Thymus (tissue), 11 donors: ENCODE measurements around the gene TIMM22. TPM values are rescaled to one million over a fixed set of nuclear protein-coding genes. Genes with fewer than 3 reads are reported as not detected.

ENCODE experiments used
- DNase-seq, 9 donors: peaks; one replicate each; pipeline ENCODE4 v3.0.0-alpha.2; 2013; ENCODE audit warnings: low spot score in 9 of 9, low read depth in 6 of 9, missing footprints in 1 of 9
- H3K27ac ChIP-seq, 2 donors: one replicate each; pipeline ENCODE4 v1.5.1; 2013; ENCODE audit warnings: control low read depth in 1 of 2, low read depth in 1 of 2, low read length in 1 of 2, mild to moderate bottlenecking in 1 of 2, moderate library complexity in 1 of 2
- H3K27me3 ChIP-seq, 2 donors: one replicate each; pipeline ENCODE4 v1.5.1; 2013; ENCODE audit warnings: low read length in 1 of 2; ENCODE audit not compliant: control insufficient read depth in 2 of 2, insufficient read depth in 1 of 2
- H3K36me3 ChIP-seq, 2 donors: one replicate each; pipeline ENCODE4 v1.5.1; 2013; ENCODE audit warnings: low read length in 1 of 2, mild to moderate bottlenecking in 1 of 2, moderate library complexity in 1 of 2; ENCODE audit not compliant: control insufficient read depth in 2 of 2, insufficient read depth in 2 of 2
- H3K4me1 ChIP-seq, 2 donors: one replicate each; pipeline ENCODE4 v1.5.1; 2013; ENCODE audit warnings: low read length in 2 of 2; ENCODE audit not compliant: control insufficient read depth in 2 of 2, insufficient read depth in 2 of 2
- H3K4me3 ChIP-seq, 2 donors: one replicate each; pipeline ENCODE4 v1.5.1; 2013; ENCODE audit warnings: low read length in 2 of 2, control low read depth in 1 of 2, mild to moderate bottlenecking in 1 of 2
- H3K9me3 ChIP-seq, 2 donors: one replicate each; pipeline ENCODE4 v1.5.1; 2013; ENCODE audit warnings: low read length in 1 of 2, mild to moderate bottlenecking in 1 of 2; ENCODE audit not compliant: control insufficient read depth in 2 of 2, insufficient read depth in 1 of 2
- WGBS: extraction: QIAGEN DNeasy Blood & Tissue Kit; methylation state at CpG from one replicate; pipeline ENCODE4 v1.1.7; 2013; 5-methylcytosine and 5-hydroxymethylcytosine counted together
- polyA plus RNA-seq: library from polyadenylated mRNA; stranded (reverse); fragments of 200-250 nt; gene quantifications from one replicate; pipeline ENCODE4 v1.2.3, GENCODE V29; 2013
- total RNA-seq: library from RNA; stranded (reverse); fragments of 120-200 nt; gene quantifications from one replicate; pipeline ENCODE4 v1.2.4, GENCODE V29; 2013
- donor health status: healthy.

The TIMM22 gene
- total and polyA plus RNA-seq, 2 donors = 7.1 to 9.0 TPM

DNA sequence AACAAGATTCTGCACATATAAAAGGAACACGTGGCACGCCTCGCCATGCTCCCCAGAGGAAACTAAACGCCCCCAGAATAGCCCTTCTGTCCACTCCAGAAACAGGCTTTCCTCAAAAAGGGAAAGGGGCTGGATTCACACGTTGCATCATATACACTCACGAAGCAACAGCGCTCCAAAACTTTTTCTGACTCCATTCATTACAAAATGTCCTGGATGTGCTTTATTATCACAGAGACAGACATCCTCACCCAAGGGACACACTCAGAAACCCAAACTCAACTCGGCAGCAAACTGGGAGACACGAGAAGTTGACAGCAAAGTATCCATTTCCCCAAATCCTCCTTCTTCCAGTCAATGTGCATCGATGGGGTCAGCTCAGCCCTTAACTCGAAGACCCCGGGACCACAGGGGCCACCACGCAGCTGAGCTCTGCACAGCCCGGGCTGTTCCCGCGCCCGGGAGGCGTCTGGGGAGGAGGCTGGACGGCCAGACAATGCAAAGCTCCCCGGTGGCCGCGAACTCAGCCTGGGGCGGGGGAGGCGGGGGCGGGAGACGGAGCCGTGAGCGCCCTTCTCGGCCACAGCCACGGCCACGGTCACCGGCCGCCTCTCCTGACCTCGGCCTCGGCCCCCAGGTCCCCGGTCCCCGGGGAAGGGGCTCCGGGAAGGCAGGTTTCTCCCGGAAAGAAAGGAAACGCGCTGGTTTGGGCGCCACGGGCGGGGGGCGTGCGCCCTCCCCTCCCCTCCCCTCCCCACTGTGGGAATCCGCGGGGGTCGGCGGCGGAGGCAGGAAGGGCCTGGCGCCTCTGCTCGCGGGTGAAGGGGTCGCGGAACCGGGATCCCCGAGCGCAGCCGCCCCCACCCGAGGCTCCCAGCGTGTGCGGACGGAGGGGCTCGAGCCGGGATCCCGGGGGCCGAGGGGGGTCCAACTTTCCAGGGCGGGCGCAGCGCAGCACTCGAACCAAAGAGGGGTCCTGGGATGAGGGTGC is 18.5 kb upstream of the TIMM22 start:
- H3K36me3 ChIP-seq = no peaks in the 10 kb centered on the region
- peaks cover 26 to 46% of the 10 kb centered on the region in 2 donors for H3K27me3 ChIP-seq
- peaks cover 0 to 4% of the 10 kb centered on the region in 2 donors for H3K9me3 ChIP-seq
- H3K27ac ChIP-seq = no peak overlapping the region
- DNase-seq = no peak
- peak overlapping the region; percentile 24 to 73 for H3K4me3 ChIP-seq
- H3K4me1 ChIP-seq = peaks cover 10 to 13% of the 10 kb centered on the region in 2 donors
- 4% methylated on average over 72 of the region's 72 CpGs for WGBS

DNA sequence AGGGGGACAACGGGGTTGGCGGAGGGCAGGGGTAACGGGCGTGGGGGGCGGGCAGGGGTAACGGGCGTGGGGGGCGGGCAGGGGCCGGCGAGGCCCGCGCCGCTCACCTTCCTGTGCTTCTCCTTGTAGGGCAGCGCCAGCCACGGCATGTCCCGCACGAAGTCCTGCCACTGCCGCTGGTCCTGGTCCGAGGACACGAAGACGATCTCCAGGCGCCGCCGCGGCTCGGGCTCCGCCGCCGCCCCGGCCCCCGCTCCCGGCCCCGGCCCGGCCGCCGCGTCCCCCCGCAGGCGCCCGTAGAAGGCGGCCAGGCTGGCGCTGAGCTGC is 17.8 kb upstream of the TIMM22 start:
- Histone ChIP-seq H3K27ac (peak overlapping the region in 1 of 2 donors; percentile 31), H3K4me1 (peaks cover 10 to 13% of the 10 kb centered on the region in 2 donors)

DNA sequence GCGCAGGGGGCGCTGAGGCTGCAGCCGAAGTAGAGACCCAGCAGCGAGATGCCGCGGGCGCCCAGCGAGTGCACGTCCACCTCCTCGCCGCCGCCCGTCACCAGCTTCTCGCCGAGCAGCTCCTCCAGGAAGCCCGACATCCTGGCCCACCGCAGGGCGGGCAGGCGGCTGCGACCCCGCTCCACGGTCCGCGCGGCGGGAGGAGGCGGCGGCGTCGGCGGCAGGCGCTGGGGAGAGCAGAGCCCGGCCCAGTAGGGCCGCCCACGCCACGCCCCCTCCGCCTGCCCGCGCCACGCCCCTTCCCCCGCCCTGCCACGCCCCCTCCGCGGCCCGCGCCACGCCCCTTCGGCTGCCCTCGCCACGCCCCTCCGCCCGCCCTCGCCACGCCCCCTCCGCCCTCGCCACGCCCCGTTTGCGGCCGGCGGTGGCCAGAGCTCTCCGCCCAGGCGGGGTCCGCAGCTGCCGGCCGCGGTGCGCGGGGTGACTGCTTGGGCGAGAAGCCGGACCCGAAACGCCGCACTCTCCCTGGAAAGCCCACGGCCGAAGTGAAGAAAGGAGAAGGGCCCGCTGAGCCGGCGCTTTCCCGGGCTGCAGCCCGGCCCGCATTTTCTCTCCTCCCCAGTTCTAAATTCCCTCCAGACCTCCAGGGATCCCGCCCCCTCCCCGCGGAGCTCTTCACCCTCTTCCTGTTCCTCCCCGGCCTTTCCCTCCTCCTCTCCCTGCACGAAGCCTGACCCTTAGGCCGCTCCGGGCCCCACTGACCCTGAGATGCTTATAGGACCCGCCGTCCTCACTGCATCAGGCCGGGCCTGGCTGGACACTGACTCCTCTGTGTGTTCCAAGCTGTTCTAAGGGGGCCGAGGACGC is 17.2 kb upstream of the TIMM22 start, which contains the start of gene NXN:
NXN (minus strand) TSS at position 238 of the 867 bp plus-strand sequence.
- Histone ChIP-seq H3K36me3 (no peaks in the 10 kb centered on the region), H3K4me1 (peaks cover 10 to 13% of the 10 kb centered on the region in 2 donors), H3K27ac (peak within 1 kb of the TSS; percentile 7 to 36), H3K27me3 (peaks cover 26 to 44% of the 10 kb centered on the region in 2 donors), H3K9me3 (peaks cover 0 to 4% of the 10 kb centered on the region in 2 donors), H3K4me3 (peak within 1 kb of the TSS; percentile 41 to 73)
- WGBS = 2% methylated on average over 94 of the region's 94 CpGs
- DNase-seq = peak in 7 of 9 donors; percentile 42 to 79 (median 66)

More for the DNA sequence above, 17.8 kb upstream of the TIMM22 start:
- peaks cover 26 to 46% of the 10 kb centered on the region in 2 donors for H3K27me3 ChIP-seq
- H3K9me3 ChIP-seq = peaks cover 0 to 4% of the 10 kb centered on the region in 2 donors
- WGBS = 2% methylated on average over 42 of the region's 42 CpGs
- DNase-seq = no peak
- H3K36me3 ChIP-seq = no peaks in the 10 kb centered on the region
- peak overlapping the region; percentile 26 to 73 for H3K4me3 ChIP-seq

DNA sequence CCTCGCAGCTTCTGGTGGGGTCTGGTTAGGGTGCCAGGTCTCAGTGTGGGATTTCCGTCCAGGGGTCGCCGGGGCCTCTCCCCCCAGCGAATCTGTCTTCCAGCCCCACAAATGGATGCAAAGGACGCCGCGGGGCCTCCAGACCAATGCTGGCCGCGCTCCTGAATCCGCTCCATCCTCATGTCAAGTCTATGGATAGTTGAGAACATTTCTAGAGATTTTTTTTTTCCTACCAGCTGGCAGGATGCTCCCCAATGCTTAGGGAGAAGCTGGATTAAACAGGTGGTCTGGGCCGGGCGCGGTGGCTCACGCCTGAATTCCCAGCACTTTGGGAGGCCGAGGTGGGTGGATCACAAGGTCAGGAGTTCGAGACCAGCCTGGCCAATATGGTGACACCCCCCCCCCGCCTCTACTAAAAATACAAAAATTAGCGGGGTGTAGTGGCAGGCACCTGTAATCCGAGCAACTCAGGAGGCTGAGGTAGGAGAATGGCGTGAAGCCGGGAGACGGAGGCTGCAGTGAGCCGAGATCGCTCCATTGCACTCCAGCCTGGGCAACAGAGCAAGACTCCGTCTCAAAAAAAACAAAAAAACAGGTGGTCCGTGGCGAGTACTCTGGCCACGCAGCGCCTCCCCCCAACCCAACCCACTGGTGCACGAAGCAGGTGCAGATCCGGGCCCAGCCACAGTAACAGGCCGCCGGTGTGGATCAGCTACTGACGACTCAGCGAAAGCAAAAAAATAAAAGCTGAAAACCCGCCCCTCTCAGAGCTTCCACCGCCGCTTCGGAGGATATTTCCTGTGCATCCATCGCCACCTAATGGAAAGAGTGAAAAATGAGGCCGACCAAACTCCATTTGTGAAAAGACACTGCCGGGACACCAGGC is 16.3 kb upstream of the TIMM22 start:
- WGBS = 31% methylated on average over 43 of the region's 43 CpGs
- Histone ChIP-seq H3K27ac (peak overlapping the region; percentile 5 to 7), H3K9me3 (peaks cover 0 to 4% of the 10 kb centered on the region in 2 donors), H3K36me3 (no peaks in the 10 kb centered on the region), H3K27me3 (peaks cover 25 to 36% of the 10 kb centered on the region in 2 donors), H3K4me1 (peaks cover 10 to 13% of the 10 kb centered on the region in 2 donors), H3K4me3 (peak overlapping the region; percentile 41 to 73)
- DNase-seq = peak; percentile 56 to 93 (median 75)

DNA sequence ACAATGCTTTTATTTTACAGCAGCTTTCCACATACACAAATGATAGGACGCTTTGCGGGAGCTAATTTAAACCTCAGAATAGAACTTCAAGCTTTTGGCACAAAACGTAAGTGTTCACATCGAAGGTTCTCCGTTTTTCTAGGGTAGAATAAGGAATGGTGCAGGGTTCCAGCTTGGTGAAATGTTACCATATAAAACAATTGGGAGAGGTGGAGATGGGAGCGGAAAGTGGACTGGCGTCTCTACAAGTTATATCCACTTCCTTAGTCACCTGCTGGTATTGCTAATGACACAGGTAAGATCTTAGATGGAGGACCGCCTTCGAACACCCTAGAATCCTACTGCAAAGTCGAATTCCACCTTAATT is 15.7 kb upstream of the TIMM22 start:
- WGBS = 48% methylated on average over 10 of the region's 10 CpGs
- no peak overlapping the region for H3K27ac ChIP-seq
- peaks cover 0 to 4% of the 10 kb centered on the region in 2 donors for H3K9me3 ChIP-seq
- H3K4me1 ChIP-seq = peaks cover 10 to 13% of the 10 kb centered on the region in 2 donors
- H3K27me3 ChIP-seq = peaks cover 25 to 35% of the 10 kb centered on the region in 2 donors
- no peaks in the 10 kb centered on the region for H3K36me3 ChIP-seq
- no peak overlapping the region for H3K4me3 ChIP-seq
- DNase-seq = no peak

DNA sequence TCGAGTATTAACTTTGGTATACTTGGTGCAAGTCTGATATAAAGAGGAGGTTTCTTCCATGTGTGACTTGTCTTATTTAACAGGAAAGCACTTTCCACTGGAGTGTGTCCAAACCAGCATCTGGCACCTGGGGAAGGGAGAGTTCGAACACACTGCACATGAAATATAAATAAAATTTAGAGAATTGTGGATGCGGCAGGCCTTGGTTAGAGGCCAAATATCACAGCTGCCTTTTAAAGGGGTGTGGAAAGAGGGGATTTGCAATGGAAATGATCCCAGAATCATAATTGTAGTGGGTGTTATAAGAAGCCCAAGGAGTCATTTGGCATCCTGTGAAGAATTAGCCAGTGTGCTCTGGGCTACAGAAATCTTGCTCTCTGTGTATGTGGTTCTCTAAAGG is 13.0 kb upstream of the TIMM22 start:
- Histone ChIP-seq H3K4me3 (no peak overlapping the region), H3K4me1 (peaks cover 6 to 10% of the 10 kb centered on the region in 2 donors), H3K36me3 (no peaks in the 10 kb centered on the region), H3K27ac (no peak overlapping the region), H3K9me3 (peaks cover 0 to 4% of the 10 kb centered on the region in 2 donors), H3K27me3 (peaks cover 6 to 8% of the 10 kb centered on the region in 2 donors)
- no peak for DNase-seq
- WGBS = 90% methylated on average over 3 of the region's 3 CpGs

DNA sequence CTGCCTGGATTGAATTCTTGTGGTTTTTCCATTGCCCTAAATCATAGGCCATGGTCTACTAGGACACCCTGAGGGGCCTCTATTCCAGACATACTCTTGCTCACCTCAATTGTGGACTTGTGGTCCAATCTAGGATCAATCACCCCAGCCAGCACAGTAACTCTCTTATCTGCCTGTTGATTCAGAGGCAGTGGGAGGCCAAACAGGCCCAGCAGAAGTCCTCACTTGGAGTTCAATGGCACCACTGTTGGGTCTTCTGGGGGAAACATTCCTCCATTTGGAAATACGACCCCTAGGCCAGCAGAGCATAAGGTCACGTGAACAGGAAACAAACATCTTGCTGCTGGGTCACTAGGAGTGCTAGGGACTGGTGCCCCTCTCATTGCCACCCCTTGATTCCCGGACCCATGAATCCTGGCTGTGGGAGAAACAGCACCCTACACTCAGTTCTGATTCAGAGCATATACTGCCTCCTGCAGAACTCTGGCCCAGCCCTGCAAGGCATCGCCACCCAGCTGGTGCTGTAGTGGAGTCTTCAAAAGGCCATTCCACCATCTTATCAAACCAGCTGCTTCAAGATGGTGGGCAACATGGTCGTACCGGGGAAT is 10.5 kb upstream of the TIMM22 start:
- Histone ChIP-seq H3K9me3 (no peaks in the 10 kb centered on the region), H3K27ac (no peak overlapping the region), H3K4me3 (no peak overlapping the region), H3K27me3 (peaks cover 0 to 2% of the 10 kb centered on the region in 2 donors), H3K4me1 (no peaks in the 10 kb centered on the region), H3K36me3 (no peaks in the 10 kb centered on the region)
- 95% methylated on average over 6 of the region's 6 CpGs for WGBS
- DNase-seq = no peak

DNA sequence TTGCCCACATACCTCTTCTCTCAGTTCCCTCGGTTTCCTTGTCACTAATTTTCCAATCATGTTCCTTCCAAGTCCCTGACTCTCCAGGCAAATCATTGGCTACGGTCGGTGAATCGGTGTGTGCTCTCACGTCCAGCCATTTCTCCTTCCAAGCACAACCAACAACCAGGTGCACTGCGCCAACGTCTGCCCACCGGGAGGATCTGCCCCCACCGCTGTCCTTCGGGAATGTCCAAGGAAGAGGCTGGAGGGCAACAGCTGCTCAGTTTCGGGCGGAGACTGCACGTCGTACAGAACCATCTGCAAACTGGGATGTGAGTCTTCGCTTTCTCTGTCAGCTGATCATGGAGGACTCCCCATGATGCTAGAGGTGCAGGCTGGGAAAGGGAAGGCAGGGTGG is 9.0 kb upstream of the TIMM22 start:
- Histone ChIP-seq H3K4me3 (no peak overlapping the region), H3K27ac (no peak overlapping the region), H3K27me3 (peaks cover 0 to 2% of the 10 kb centered on the region in 2 donors), H3K4me1 (no peaks in the 10 kb centered on the region), H3K9me3 (peaks cover 0 to 7% of the 10 kb centered on the region in 2 donors), H3K36me3 (no peaks in the 10 kb centered on the region)
- WGBS = 97% methylated on average over 15 of the region's 15 CpGs
- DNase-seq = no peak
